Esophagus muscularis mucosa (tissue), 4 donors: ENCODE results near the gene BLACAT1. TPM values are rescaled to one million over a fixed set of nuclear protein-coding genes. Genes with fewer than 3 reads are reported as not detected.
"Not testable (repeated sequence)": the region's sequence is repeated elsewhere in the genome, so short reads cannot be mapped to it uniquely, and the experiment has no call there.

Experiments used
- DNase-seq: peaks from one replicate; pipeline ENCODE4 v3.0.0-alpha.2; 2017; ENCODE audit errors: extremely low spot score
- H3K27ac ChIP-seq, 4 donors: fragments of 200-600 bp; sonication (generic); replicated peaks in 1 of 4; 1 replicate in 3 of 4; 2 replicates in 1 of 4; pipeline ENCODE4 v1.5.1; 2016 to 2019; ENCODE audit warnings: mild to moderate bottlenecking in 1 of 4
- H3K27me3 ChIP-seq, 4 donors: fragments of 200-600 bp; sonication (generic); one replicate each; pipeline versions ENCODE4 v1.5.1 to v1.6.0; 2016 to 2019
- H3K36me3 ChIP-seq, 4 donors: fragments of 200-600 bp; sonication (generic); one replicate each; pipeline ENCODE4 v1.5.1; 2016 to 2019
- H3K4me1 ChIP-seq, 4 donors: fragments of 200-600 bp; sonication (generic); one replicate each; pipeline ENCODE4 v1.5.1; 2016 to 2019
- H3K4me3 ChIP-seq, 4 donors: fragments of 200-600 bp; sonication (generic); 1 replicate in 2 of 4; 2 replicates in 2 of 4; pipeline ENCODE4 v1.5.1; 2016 to 2019; ENCODE audit warnings: mild to moderate bottlenecking in 4 of 4, moderate library complexity in 1 of 4
- H3K9me3 ChIP-seq, 4 donors: fragments of 200-600 bp; sonication (generic); 1 replicate in 3 of 4; 2 replicates in 1 of 4; pipeline ENCODE4 v1.5.1; 2016 to 2019
- EP300 ChIP-seq: sonication (generic); formaldehyde crosslinking; IDR thresholded peaks from one replicate; pipeline ENCODE4 v1.6.1; 2017; ENCODE audit warnings: antibody characterized with exemption
- POLR2A ChIP-seq: fragments of 450-650 bp; IDR thresholded peaks from one replicate; pipeline ENCODE4 v1.6.1; 2017; ENCODE audit warnings: antibody characterized with exemption, moderate library complexity, mild to moderate bottlenecking, low read depth
- POLR2AphosphoS5 ChIP-seq, 2 donors: sonication (generic); formaldehyde crosslinking; IDR thresholded peaks; one replicate each; pipeline ENCODE4 v1.6.1; 2017; ENCODE audit warnings: antibody characterized with exemption in 2 of 2
- WGBS: methylation state at CpG from one replicate; pipeline ENCODE4 v1.1.5; 2018; 5-methylcytosine and 5-hydroxymethylcytosine counted together
- intact Hi-C: fragments of 100-400 bp; cut with DNase I; formaldehyde crosslinking; loops from one replicate; pipeline ENCODE4 v1.15.1; 2023
- small RNA-seq, 3 donors: library from RNA; depleted of rRNA; stranded (forward); fragments of <200 nt; gene quantifications; one replicate each; pipeline ENCODE3, GENCODE V24; 2016
- total RNA-seq, 4 donors: library from RNA; depleted of rRNA; stranded (reverse); fragments of >200 nt; gene quantifications; one replicate each; pipeline versions ENCODE4 v1.1.0 to v1.2.1, GENCODE V29; 2016
- TF ChIP-seq, protein P1 (sequence below), 3 experiments: fragments of 200-600 bp in 2 of 3; fragments of 450-650 bp in 1 of 3; sonication (generic) in 2 of 3; IDR thresholded peaks; one replicate each; pipeline ENCODE4 v1.5.1; 2017 to 2019; ENCODE audit warnings: antibody characterized with exemption in 3 of 3, mild to moderate bottlenecking in 2 of 3, moderate library complexity in 1 of 3

Gene BLACAT1
- total RNA-seq, 4 donors from 2014 or later = not detected

DNA sequence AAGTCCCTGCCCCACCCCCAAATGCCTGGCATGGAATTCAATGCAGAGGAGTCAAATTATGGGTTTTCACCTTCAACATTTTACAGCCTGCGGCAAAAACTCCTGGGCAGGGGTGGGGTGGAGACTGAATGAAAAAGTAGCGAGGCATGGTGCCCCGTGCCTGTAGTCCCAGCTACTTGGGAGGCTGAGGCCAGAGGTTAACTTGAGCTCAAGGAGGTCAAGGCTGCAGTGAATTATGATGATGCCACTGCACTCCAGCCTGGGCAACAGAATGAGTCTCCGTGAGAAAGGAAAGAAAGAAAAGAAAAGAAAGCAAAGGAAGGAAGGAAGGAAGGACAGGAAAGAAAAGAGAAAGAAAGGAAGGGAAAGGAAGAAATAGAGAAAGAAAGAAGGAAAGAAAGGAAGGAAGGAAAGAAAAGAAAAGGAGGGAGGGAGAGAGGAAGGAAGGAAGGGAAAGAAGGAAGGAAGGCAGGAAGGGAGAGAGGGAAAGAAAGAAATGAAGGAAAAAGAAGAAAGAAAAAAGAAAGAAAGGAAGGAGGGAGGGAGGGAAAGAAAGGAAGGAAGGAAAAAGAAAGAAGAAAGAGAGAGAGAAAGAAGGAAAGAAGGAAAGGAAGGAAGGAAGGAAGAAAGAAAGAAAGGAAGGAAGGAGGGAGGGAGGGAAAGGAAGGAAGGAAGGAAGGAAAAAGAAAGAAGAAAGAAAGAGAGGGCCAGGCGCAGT, 45.1 kb downstream of the BLACAT1 start:
- Histone ChIP-seq H3K4me3 (no peak overlapping the region), H3K27me3 (peaks cover 0 to 20% (median 0%) of the 10 kb centered on the region in 4 donors), H3K36me3 (no peaks in the 10 kb centered on the region), H3K9me3 (no peaks in the 10 kb centered on the region), H3K4me1 (peaks cover 0 to 3% (median 0%) of the 10 kb centered on the region in 4 donors), H3K27ac (no peak overlapping the region)
- DNase-seq = peak; percentile 4
- 86% methylated on average over 5 of the region's 5 CpGs for WGBS
- intact Hi-C loops = no loop called here
- TF ChIP-seq POLR2AphosphoS5 (IDR thresholded peaks at IDR 0.05) (no peak), EP300 (no peak), POLR2A (no peak)
- TF ChIP-seq, protein P1, sequence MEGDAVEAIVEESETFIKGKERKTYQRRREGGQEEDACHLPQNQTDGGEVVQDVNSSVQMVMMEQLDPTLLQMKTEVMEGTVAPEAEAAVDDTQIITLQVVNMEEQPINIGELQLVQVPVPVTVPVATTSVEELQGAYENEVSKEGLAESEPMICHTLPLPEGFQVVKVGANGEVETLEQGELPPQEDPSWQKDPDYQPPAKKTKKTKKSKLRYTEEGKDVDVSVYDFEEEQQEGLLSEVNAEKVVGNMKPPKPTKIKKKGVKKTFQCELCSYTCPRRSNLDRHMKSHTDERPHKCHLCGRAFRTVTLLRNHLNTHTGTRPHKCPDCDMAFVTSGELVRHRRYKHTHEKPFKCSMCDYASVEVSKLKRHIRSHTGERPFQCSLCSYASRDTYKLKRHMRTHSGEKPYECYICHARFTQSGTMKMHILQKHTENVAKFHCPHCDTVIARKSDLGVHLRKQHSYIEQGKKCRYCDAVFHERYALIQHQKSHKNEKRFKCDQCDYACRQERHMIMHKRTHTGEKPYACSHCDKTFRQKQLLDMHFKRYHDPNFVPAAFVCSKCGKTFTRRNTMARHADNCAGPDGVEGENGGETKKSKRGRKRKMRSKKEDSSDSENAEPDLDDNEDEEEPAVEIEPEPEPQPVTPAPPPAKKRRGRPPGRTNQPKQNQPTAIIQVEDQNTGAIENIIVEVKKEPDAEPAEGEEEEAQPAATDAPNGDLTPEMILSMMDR (IDR thresholded peaks at IDR 0.05) = no peak

DNA sequence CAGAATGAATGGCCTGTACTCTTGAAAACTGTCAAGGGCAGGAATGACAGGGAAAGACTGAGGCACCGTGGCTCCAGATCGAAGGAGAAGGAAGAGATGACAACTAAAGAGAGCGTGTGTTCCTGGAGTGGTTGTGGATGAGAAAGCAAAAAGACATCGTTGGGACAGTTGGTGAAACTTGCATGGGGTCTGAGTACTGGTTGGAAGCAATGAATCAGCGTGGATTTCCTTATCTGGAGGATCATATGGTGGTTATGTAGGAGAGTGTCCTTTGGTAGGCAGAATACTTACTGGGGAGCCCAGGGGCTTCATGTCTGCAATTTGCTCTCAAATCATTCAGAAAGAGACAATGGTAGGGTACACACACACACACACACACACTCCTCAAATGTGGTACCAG, 47.9 kb downstream of the BLACAT1 start:
- intact Hi-C loops = no loop called here
- no peaks in the 10 kb centered on the region for H3K9me3 ChIP-seq
- no peaks in the 10 kb centered on the region for H3K4me1 ChIP-seq
- no peak overlapping the region for H3K4me3 ChIP-seq
- H3K27ac ChIP-seq = no peak overlapping the region
- peaks cover 0 to 20% (median 0%) of the 10 kb centered on the region in 4 donors for H3K27me3 ChIP-seq
- DNase-seq = peak; percentile 89
- no peaks in the 10 kb centered on the region for H3K36me3 ChIP-seq
- TF ChIP-seq POLR2AphosphoS5 (IDR thresholded peaks at IDR 0.05) (no peak), POLR2A (no peak), EP300 (no peak)
- TF ChIP-seq, protein P1 (IDR thresholded peaks at IDR 0.05) = no peak
- WGBS = 83% methylated on average over 5 of the region's 5 CpGs

DNA sequence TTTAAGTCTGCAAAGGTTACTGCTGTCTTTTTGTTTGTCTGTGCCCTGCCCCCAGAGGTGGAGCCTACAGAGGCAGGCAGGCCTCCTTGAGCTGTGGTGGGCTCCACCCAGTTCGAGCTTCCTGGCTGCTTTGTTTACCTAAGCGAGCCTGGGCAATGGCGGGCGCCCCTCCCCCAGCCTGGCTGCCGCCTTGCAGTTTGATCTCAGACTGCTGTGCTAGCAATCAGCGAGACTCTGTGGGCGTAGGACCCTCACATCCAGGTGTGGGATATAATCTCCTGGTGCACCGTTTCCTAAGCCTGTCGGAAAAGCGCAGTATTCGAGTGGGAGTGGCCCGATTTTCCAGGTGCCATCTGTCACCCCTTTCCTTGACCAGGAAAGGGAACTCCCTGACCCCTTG, 49.6 kb downstream of the BLACAT1 start:
- H3K4me3 ChIP-seq, H3K9me3 ChIP-seq, H3K27ac ChIP-seq, H3K4me1 ChIP-seq, H3K36me3 ChIP-seq, intact Hi-C loops: not testable (repeated sequence)
- WGBS = 93% methylated on average over 5 of the region's 12 CpGs
- DNase-seq = peak; percentile 8
- peaks cover 0 to 20% (median 0%) of the 10 kb centered on the region in 4 donors for H3K27me3 ChIP-seq

Small RNA genes lying within 50 kb of the gene (small RNA-seq; reads per million reads assigned to genes)
- gene MIR135B = 0 reads per million in 3 donors

Other genes with a start within 250 kb of the BLACAT1 start
- gene DSTYK, start 244.3 kb downstream of the BLACAT1 start, total RNA-seq = 10 to 100 TPM; 12.0 to 16.1 (median 13.9) TPM
- 1 to 10 TPM; 4.1 to 8.2 (median 5.9) TPM for gene TMCC2, start 228.1 kb downstream of the BLACAT1 start, total RNA-seq
- gene NUAK2, start 134.3 kb downstream of the BLACAT1 start, total RNA-seq = under 1 TPM; 0.42 to 0.86 (median 0.74) TPM
- gene KLHDC8A, start 99.1 kb downstream of the BLACAT1 start, total RNA-seq = 1 to 10 TPM in 2 of 4 donors, under 1 TPM in 2; 0.32 to 2.0 (median 1.2) TPM
- not detected for gene LEMD1, start 34.0 kb downstream of the BLACAT1 start, total RNA-seq
- gene CDK18, start 48.6 kb upstream of the BLACAT1 start, total RNA-seq = 10 to 100 TPM in 2 of 4 donors, 1 to 10 TPM in 2; 4.8 to 12.9 (median 9.9) TPM
- gene ELK4, start 176.0 kb upstream of the BLACAT1 start, total RNA-seq = 10 to 100 TPM; 18.7 to 23.2 (median 20.5) TPM
- gene SLC45A3, start 224.5 kb upstream of the BLACAT1 start, total RNA-seq = 1 to 10 TPM in 2 of 4 donors, under 1 TPM in 2; 0.86 to 1.7 (median 1.1) TPM